GM19452 (cell line): ENCODE results near the gene AHI1.

Source experiments
- ATAC-seq: cut with Tn5 transposase; IDR thresholded peaks from one replicate; pipeline ENCODE4 v1.9.1; 2021; ENCODE audit not compliant: unreplicated experiment

Gene AHI1

DNA sequence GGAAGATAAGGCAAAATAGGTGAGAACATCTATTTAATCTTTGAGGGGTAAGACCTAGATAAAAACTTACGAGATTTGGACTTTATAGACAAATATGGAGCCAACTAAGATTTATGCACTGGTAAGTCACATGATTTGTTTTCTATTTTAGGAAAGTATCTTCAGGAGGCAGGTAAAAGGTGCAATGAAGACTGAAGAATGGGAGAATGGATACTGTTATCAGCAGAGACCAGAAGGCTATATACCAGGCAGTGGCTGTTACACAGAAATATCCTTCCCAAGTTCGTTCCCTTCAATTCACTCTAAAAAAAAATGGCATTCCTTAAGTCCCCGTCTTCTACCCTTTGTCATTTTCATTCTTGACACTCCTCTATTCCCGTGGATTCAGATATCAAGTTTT lies 192.7 kb downstream of the AHI1 start:
- no peak for ATAC-seq

DNA sequence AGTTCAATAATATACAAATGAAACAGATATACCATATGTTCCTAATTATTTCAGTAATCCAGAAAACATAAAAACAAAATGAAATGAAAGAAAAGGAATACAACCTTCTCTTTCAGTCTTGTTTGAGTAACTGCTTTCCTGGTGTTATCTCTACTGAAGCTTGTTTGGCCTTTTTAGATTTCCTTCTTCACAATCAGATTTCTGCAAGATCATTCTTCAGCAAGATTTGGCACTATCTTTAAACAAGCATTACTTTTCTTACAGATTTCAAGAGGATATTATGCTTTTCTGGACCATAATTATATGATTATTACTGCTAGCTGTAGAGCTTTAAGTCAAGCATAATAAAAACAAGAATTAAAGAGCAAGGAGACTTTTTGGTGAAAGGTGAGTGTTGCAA lies 196.2 kb downstream of the AHI1 start:
- ATAC-seq, result no peak

DNA sequence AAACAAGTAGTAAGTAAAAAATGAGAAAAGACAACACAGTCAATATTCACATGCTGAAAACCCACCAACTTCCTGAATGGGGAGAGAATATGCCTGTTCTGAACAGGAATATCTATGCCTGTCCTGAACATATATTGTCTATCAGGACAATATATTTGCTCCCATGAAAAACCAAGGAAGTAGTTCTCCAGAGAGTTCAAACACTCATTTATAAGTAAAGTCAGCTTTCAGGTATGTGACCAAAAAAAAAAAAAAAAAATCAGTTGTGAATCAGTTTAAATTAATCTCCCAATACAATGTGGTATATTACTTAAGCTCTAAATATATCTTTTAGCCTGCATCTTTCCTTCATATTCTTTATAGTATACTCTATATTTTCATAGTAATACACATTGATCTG lies 197.0 kb downstream of the AHI1 start:
- ATAC-seq, result no peak

DNA sequence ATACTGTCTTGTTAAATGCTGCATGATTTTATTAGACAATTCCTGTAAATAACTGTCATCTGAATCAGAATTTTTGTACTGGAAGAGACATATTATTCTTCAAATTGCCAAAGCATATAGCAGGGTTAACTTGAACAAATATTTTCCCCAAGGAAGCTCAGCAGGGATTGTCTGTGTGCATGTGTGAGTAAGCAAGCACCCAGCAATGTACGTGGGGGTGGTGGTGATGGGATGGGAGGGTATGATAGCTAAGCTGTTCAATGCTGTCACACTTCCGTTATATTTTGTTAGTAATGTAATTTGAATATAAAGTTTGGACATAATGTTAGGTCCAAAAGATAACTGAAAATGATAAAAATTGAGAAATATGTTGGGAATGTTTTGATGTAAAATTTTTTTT lies 198.3 kb downstream of the AHI1 start:
- no peak for ATAC-seq

DNA sequence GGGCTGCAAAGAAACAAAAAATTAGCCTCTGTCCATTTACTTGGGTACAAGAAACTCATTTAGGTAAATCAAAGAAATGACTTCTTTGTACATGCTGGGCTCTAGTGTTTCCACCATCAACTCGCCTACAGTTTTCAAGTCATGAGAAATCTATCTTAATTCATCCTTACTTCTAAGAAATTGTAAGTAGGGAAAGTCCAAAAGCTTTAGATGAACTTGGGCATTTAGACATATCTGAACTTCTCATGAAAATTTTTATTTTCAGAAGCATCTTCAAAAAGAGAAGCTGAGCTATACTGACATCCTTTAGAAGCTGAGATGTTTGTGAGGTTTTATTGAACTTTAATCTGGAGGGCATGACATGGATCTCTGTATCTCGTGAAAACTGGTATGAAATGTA lies 199.1 kb downstream of the AHI1 start:
- ATAC-seq, result no peak

DNA sequence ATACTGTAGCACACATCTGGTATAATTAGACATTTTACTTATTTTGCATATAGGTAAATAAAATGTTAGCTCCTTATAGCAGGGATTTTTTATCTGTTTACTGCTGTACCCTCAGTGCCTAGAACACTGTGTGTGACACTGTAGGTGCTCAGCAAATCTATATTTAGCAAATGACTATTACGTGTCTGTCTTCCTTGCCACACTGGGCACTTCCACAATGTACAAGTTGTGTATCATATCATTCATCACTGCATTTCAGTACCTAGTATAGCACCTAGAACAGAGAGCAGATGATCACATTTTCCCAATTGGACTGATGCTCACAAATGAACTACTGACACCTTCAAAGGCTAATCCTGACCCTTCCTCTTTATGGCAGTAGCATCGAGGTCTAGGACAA lies 200.8 kb downstream of the AHI1 start:
- ATAC-seq, result no peak

DNA sequence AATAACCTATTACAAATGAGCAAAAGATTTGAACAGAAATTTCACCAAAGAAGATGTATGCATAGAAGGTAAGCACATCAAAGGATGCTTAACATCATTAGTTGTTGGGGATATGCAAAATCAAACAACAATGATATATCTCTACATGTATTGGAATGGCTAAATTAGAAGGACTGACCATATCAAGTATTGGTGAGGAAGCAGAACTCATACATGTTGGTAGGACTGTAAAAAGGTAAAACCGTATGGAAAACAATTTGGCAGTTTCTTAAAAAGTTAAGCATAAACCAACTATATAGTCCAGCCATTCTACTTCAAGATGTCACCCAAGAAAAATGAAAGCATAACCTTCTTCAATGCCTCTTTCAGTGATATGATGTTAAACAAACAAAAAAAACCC lies 202.5 kb downstream of the AHI1 start:
- ATAC-seq, result no peak

DNA sequence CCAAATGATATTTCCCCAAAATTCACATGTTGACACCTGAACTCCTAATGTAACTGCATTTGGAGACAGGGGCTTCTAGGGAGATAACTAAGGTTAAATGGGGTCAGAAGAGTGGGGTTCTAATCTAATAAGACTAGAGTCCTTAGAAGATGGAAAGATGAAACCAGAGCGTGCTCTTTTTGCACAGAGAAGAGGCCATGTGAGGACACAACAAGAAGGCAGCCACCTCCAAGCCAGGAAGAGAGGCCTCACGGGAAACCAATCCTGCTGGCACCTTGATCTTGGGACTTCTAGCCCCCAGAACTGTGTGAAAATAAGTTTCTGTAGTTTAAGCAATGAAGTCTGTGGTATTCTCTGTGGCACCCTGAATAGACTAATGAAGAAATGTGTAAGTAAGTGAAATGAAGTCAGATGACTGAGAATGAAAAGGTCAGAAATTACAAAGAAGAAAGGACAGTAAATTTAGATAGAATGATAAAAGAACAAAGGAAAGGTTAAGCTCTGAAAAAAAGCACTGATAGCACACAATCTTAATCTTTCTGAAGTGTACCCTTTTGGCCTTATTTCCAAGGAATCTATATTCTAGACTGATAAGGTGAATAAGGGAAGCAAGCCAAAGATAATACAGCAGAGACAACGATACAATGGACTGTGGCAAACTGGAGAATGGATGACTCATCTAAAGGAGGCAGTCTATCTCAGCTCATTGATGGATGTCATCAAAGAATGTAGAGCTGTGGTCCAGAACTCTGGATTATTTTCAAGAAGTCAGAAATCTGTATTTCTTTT lies 206.1 kb downstream of the AHI1 start:
- no peak for ATAC-seq

DNA sequence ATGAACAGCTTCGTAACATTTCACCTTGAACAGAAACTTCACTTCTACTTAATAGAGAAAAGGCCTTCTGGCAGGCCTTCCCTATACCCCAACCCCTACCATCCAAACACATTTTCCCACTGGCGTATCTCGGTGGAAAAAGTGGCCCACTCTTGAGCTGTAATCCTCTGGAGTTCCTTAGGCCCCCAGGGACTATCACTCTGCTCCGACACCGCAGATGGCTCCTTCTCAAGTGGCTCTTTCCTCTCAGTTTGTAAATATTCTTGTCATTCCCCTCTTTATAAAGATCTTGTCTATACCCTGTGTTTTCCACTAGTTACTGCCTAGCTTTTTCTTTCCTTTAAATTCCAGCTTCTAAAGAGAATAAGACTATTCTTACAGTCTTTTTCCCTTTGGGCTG lies 207.7 kb downstream of the AHI1 start:
- no peak for ATAC-seq

DNA sequence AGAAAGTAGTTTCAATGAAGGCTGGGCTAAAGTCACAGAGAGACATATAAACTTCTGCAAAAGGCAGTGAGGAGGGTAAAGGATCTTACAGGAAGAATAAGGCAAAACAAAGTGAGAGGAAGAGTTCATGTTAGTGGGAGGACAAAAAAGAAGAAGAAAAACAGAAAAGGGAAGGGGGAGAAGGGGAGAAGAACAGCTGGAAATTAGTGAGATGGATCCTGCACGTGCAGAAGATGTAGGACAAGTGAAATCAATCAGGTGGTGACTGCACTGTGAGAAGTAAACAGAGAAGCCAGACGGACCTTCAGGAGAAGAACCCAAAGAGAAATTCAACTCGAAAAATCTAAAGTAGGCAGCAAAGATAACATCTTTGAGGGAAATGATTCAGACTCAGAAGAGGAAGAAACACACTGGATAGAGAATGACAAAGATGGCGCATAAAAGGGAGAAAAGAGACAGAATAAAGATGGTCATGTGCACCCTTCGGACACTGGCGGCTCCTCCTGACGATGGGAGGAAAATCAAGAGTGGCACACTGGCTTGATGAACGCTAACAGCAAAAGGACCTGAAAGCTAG lies 210.5 kb downstream of the AHI1 start:
- ATAC-seq, result no peak

DNA sequence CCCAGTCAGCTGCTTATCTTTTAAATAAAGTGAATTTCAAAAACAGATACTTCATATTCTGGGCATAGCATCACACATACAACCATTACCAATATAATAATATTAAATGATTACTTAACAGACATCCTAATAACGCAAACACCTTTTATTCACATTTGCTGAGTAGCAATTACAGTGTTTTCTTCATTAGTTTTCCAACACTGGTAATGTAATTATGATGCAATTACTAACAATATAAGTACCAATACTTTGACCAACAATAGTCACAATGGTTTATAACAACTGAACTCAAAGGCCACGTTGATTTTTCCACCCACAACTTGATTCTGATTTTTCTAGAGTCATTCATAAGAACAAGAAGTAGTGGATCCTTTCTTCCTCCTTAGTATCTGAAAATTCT lies 212.4 kb downstream of the AHI1 start:
- ATAC-seq, result no peak

DNA sequence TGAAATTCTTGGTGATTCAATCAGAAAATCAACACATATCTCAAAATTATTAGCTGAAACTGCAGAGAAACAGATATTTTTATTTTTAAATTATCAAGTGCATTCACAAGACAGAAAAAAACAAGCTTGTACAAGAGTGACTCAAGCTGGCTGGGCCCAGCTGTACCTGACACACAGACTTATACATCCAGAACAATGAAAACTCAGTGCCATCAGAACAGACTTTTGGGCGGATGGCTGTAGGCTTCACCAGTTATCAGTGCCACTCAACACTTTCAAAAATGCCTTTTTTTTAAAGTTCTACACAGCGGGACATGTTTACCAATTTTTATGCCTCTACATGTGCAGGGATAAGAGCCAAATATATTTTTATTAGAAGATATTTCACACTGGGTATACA lies 213.6 kb downstream of the AHI1 start:
- ATAC-seq, result no peak

DNA sequence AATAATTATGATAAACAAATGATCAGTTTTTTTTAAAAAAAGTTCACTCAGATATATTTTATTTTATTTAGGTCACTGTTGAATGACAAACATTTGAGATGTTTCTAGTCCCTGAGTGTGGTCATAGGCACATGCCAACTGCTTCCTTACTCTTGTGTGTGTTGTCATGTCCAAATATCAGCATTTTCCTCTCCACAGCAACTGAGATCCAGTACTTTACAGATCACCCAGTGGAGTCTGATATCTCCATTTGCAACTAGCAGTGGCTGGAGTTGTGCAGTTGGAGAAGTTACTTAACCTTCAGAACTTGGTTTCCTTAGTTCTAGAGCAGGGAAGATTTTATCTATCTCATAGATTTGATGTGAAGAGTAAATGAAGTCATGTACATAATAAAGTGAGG lies 215.1 kb downstream of the AHI1 start:
- no peak for ATAC-seq

DNA sequence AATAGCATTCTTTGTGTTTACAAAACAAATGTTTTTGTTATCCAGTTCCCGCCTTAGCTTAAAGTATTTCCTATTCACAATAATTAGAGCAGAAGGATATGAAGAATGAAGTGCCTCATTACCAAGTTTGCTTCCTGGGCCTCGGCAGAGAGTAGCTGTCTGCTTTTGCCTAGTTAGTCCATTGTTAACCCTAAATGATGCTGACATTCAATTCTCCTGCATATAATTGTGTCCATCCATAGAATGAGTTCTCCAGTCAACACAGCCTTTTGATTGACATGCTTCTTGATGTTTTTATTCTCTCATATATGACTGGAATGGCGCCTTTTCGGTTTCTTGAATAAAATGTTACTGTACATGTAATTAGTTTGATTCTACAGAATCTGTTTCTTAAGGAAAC lies 215.6 kb downstream of the AHI1 start:
- ATAC-seq, result no peak

DNA sequence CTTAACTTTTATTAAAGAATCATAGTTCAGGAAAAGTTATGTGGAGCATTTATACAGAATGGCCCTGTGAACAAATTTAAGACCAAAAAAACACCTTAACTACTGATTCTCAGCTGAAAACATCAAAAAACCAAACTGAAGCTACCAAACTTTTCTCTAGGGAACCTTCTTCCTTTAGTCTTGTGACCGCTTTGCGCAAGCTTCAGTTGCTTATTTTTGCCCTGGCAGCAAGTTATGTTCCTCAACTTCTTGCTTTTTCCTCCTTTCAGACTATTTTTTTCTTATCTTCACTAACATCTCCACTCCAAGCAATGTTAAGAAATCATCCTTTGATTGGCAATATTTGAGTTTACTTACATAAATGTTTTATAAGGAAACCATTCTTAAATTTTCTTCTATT lies 216.3 kb downstream of the AHI1 start:
- ATAC-seq, result no peak

DNA sequence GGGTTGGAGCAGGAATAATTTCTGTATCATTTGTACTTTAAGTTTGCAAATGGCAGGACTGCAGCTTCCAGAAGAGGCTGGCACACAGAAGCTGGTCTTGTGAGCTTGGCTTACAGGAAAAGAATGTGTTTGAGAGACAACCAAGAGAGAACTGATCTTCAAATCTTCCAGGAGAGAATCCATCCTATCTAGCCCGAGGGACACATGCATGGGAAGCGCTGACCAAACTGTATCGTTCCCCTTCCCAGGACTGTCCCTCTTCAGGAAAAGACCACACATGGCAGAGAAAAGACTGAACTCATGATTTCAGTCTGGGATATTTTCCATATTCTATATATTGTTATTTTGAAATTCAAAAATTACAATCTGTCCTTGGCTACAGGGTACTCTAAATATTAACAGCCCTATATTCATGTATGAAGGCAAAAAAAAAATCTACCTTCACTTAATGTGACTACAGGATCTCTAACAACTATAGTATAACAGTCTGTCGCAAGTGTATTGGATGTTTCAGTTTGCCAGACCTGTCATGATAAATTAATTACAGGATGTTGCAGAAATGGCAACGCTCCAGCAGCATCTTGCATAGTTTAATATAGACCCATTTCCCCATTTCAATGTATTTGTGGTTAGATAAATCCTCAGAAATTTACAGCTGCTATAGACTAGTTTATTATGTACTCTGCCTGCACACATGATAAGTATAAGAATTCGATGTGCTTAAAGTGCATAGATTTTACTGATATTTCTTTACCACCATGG lies 217.0 kb downstream of the AHI1 start:
- ATAC-seq, result no peak

DNA sequence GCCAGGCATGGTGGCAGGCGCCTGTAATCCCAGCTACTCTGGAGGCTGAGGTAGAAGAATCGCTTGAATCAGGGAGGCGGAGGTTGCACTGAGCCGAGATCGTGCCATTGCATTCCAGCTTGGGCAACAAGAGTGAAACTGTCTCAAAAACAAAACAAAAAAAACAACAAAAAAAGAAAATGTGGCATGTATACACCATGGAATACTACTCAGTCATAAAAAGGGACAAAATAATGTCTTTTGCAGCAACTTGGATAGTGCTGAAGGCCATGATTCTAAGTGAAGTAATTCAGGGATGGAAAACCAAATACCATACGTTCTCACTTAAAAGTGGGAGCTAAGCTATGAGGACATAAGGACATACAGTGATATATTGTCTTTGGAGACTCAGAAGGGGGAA lies 220.1 kb downstream of the AHI1 start:
- ATAC-seq, result no peak

DNA sequence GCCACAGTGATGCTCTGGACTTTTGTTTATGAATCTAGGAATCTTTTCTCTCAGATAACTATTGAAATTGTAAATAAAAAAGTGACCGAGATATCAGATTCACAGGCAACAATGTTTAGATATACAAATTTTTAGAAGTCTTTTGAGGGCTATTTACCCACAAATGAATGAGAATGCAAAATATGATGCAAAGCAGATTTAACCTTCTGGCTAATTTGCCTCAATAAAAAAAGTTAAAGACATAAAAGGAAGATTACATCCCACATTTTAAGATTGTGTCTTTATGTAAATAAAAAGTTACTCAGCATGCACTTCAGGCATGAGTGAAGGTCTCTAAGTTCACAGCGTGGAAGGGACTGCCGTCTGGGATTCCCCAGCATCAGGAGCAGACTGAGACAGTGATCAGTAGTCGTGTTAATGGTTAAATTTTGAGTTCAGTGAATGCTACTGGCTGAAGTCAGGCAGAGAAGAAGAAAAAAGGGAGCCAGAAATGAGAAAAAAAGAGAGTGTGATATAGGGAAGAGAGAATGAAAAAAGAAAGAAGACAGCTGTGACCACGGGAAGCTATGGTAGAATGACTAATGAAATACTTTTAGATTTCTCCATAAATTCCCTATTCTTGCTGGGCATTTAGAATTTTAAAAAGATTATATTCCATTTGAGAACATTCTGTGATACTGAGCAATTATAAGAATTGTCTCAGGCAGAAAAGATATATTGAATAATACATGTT lies 222.8 kb downstream of the AHI1 start:
- no peak for ATAC-seq

DNA sequence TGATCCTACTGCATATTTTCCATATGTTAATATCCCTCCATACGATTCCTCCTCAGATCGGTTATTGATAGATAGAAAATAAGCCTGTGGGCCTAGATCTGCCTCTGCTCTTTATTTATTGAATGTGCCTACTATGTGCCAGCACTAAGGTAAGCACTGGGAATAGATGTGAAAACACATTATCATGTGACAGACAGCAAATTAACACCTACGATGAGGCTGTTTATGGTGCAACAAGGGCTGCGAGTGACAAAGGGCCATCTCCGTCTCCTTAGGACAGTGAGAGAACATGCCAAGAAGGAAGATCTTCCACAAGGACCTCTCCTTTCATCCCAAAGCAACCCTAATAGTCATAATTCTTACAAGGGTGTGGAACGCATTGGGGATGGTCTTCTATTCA lies 225.9 kb downstream of the AHI1 start:
- ATAC-seq, result no peak

DNA sequence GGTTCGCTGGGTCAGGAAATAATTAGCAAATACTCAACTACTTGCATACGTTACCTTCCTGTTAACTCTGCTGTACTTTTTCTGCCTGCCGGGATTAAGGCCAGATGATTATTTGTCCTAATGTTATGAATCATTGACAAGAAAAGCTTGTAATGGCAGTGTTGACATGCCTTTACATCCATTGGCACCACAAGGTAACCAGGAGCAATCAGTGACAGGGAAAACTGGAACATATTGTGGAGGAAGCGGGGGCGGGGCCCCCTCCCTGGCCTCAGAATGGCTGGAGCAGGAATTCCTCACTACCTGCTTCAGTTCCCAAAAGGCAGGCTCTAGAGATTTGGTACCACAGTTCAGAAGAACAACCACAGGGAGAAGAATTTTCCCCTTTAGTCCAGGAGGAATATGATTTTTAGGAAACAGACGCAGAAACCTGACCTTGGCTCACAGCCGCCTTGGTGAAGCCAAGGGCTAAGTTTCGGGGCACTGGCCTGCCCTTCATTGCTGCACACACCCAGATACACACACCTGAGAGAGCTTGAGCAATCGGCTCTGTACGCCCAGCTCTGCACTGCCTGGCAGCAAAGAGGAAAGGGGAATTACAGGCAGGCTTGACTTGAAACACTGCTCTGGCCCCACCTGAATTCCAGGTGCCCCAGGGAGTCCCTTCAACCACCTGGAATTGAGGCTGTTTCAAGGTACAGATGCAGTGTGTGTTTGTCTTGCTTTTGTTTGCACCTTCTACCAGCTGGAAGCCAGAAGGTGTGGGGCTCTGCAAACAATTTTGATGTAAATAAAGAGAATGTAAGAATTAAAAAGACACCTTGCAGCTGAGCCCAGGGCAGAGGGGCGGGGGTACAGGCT lies 226.6 kb downstream of the AHI1 start:
- no peak for ATAC-seq

DNA sequence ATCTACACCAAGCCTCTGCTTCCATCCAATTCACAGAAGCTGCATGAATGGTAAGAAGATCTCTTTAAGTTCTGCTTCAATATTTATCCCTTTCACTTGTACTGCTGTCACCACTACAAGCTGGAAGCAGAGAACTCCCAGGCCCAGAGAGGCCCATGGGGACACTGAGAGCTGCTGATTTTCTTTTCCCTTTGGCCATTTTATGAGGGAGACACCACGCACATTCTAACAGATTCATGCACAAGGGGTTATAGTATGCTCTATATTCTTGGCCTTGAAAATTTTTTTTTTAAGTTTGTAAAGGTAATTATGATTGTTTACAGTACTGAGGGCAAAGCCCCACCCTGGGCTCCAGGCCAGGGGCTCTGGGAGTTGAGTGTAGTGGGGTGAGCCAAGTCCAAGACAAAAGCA lies 228.1 kb downstream of the AHI1 start:
- no peak for ATAC-seq
